AML-193 (cell line): ENCODE data around the gene LRPPRC.

Experiments used
- DNase-seq, 2 experiments: peaks; one replicate each; lab custom pipeline; 2025; lab: John Stamatoyannopoulos, UW

LRPPRC gene

GRCh38 chr2:43906448-43907109, 89.2 kb downstream of the LRPPRC start:
- DNase-seq: no peak

- DNase-seq: no peak
Observed at GRCh38 chr2:43905871-43906270, 89.9 kb downstream of the LRPPRC start.

DNA sequence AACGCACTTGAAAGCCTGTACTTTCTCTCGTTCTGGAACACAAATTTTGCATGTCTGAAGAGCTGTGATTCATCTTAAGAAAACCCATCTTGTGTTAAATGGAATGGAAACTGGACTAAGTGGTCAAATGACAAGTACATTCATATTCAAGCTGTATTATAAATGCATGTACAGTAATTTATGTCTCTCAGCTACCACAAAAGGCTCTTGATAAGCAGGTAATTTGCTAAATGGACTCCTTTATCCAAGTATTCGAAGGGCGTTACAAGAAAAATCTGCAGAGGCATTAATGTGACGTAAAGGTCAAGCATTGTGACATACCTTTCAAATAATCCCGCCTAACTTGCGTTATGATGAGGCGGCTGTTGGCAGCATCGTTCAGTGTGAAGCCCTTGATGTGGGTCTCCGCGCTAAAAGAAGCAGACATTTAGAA, 90.4 kb downstream of the LRPPRC start:
- DNase-seq: no peak

- no peak for DNase-seq
Observed at GRCh38 chr2:43899589-43899988, 96.2 kb downstream of the LRPPRC start.

- no peak for DNase-seq
Observed at GRCh38 chr2:43898838-43899346, 96.9 kb downstream of the LRPPRC start.

DNA sequence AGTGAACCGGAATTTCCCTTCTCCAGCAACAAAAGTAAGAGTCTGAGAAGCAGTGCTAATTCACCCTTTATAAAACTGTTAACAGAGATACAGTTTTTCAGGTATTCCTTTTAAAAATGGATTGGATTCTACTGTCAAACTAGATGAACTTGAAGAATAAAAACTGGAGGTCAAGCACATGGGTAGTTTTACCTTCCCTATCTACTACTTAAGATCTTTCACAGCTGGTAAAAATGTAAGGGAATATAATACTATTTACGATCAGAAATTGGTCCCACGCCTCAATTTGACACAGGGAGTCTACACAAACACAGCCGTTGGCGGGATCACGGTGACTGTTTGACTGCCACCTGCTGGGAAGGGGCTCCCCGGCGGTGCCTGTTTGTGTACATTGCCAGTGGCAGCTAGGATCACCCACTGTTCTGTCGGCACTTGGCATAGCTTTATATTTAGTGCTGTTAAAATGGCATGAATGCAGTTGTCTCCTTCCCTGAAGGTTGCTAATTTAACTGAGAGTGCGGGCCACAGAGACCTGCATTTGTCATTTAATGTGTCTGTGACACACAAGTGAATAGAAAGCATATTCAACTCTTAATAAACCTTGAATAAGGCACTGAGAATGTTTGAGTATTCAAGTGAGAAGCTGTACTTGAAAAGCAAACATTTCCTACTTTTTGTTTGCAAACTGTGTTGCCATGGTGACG, 97.5 kb downstream of the LRPPRC start:
- no peak for DNase-seq

GRCh38 chr2:43897492-43897891, 98.3 kb downstream of the LRPPRC start:
- no peak for DNase-seq

DNA sequence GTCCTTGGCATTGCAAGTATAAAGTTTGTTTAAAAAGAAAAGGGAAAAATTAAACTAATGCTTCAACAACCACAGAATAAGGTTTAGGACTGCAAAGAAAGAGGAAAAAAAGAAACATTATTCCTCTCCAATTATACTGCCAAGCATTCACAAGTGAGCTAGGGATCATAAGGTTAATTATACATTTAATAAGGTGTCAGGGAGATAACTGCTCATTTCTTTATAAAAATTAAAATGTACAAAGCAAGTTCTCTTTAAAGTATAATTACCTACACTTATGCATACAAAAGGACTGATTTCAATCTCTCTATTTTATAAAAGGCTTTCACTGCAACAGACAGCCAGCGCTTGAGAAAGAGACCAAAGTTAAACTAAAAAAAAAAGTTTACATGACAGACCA, 98.9 kb downstream of the LRPPRC start:
- no peak for DNase-seq

DNA sequence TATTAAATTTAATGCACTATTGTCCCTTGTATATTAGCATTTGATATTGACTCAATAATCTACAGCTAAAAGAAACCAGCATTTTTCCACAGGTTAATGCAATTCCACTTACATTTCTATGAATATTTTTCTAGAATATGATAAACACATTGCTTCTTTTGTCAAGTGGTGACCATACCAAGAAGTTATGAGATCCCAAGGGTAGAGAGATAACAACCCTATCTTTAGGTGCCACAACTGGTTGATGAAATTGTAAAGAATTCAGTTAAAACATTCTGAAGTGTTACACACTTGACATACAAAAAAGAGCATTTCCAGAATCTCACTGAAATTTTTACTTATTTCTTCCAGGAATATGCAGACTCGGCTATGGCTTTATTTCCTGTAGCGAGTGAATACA, 101.0 kb downstream of the LRPPRC start:
- no peak for DNase-seq

DNA sequence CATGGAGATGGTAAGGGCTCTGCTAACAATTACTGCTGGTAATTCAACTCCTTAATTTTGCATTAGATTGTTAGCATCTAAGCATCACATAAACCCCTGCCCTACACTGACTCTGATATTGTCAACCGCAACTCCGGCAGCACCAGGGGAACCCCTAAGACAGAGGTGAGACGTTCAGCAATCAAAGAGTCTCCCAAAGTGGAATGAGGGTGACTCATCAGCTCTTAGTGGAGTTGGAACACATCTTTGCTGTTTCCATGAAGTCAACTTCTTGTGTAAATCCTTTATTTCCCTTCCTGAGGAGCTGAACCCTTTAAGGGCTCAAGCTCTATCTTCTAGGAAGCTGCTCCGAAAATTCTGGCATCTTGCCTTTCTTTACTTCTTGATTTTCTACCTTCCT, 104.9 kb downstream of the LRPPRC start:
- no peak for DNase-seq

DNA sequence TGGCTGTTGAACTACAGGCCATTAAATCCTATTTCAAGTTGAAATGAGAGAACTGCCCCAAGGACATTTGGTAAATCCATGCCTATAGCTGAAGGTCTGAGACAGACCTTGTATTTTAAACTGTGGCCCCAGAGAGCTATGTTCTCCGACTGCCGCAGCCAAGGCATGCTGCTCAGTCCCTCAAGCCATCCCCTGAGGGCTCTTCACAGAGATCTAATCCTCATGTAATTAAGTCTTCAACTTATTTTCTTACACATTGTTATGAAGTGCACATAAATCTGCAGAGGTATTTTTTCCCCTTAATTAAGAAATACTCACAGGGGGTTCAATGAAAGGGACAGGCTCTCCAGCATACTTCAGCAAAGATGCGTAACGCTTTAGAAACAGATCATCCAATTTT, 106.4 kb downstream of the LRPPRC start:
- no peak for DNase-seq

- no peak for DNase-seq
Observed at GRCh38 chr2:43887176-43887575, 108.6 kb downstream of the LRPPRC start.

GRCh38 chr2:43885132-43885632, 110.6 kb downstream of the LRPPRC start:
- DNase-seq: no peak

- no peak for DNase-seq
Observed at GRCh38 chr2:43884689-43885088, 111.1 kb downstream of the LRPPRC start.

GRCh38 chr2:43882312-43882711, 113.5 kb downstream of the LRPPRC start:
- DNase-seq: no peak

DNA sequence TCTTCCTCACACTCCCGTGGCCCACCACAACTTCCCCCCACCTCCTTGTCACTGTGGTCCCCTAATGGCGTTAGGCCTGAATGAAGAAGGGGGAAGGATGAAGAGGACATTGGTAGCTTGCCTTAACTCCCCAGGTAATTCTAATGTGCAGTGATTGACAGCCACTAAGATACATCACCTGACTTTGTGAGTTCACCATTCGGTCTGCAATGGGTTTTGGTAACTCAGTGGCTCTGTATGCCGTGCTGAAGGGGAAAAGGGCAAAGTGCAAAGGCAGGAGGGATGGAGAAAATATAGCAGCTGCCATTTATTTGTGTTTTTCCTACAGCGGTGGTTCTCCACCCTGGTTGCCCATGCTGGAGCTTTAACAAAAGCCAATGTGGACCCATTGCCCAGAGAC, 114.8 kb downstream of the LRPPRC start:
- no peak for DNase-seq

DNA sequence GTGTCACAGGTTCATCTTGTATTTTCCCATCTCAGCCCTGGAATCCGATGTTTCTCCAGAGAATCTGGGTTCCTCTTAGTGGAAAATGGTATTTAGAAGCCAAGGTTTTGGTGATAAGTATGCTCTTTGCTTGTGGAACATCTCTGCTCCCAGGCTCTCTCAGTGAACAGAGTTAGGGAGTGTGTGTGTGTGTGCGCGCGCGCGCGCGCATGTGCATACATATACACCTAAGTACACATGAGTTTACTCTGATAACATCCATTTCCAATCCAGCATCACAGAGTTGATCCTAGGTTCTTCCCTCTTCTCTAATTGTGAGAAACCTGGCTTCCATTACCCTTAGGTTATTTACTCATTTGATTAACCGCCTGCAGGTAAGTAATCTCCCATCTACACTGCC, 115.3 kb downstream of the LRPPRC start:
- no peak for DNase-seq

GRCh38 chr2:43879261-43879660, 116.5 kb downstream of the LRPPRC start:
- no peak for DNase-seq

GRCh38 chr2:43877782-43878464, 117.9 kb downstream of the LRPPRC start:
- peak; percentile 47 to 52 for DNase-seq

- no peak for DNase-seq
Observed at GRCh38 chr2:43874776-43875451, 120.9 kb downstream of the LRPPRC start.

- no peak for DNase-seq
Observed at GRCh38 chr2:43872151-43872550, 123.6 kb downstream of the LRPPRC start.

- no peak for DNase-seq
Observed at GRCh38 chr2:43855292-43855691, 140.5 kb downstream of the LRPPRC start.
